ENCODE data around the gene SPO11. TPM values are rescaled to one million over a fixed set of nuclear protein-coding genes. Genes with fewer than 3 reads are reported as not detected.

SPO11 gene
- total RNA-seq, 1 donor from 2014 or later = not detected

DNA sequence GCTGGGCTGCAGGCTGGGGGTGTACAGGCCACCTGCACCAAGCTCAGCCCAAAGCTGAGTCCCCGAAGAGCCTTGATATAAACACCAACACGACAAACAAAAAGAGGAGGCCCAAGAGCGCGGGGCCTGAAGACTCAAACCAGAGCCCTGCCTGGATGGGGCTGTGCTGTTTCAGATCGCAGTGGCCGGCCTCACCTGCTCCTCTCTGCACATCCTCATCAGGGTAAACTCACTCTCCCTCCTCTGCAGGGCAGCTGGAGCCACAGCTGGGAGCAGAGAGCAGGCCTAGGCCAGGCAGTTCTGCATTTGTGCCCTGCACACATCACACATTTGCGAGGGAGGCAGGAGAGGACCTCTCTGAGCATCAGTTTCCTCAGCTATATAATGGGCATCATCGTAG lies 57.9 kb downstream of the SPO11 start:
- Histone ChIP-seq H3K36me3 (peaks cover 5% of the 10 kb centered on the region), H3K27ac (replicated peaks) (no peak overlapping the region), H3K27me3 (ENCODE audit: low read depth) (no peaks in the 10 kb centered on the region), H3K4me1 (peaks cover 46% of the 10 kb centered on the region), H3K9me3 (replicated peaks) (peaks cover 4% of the 10 kb centered on the region), H3K4me3 (no peak overlapping the region)
- TF ChIP-seq, protein P1, sequence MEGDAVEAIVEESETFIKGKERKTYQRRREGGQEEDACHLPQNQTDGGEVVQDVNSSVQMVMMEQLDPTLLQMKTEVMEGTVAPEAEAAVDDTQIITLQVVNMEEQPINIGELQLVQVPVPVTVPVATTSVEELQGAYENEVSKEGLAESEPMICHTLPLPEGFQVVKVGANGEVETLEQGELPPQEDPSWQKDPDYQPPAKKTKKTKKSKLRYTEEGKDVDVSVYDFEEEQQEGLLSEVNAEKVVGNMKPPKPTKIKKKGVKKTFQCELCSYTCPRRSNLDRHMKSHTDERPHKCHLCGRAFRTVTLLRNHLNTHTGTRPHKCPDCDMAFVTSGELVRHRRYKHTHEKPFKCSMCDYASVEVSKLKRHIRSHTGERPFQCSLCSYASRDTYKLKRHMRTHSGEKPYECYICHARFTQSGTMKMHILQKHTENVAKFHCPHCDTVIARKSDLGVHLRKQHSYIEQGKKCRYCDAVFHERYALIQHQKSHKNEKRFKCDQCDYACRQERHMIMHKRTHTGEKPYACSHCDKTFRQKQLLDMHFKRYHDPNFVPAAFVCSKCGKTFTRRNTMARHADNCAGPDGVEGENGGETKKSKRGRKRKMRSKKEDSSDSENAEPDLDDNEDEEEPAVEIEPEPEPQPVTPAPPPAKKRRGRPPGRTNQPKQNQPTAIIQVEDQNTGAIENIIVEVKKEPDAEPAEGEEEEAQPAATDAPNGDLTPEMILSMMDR (IDR thresholded peaks at IDR 0.05; ENCODE audit: borderline replicate concordance) = no peak
- intact Hi-C loops (cut with micrococcal nuclease) = no loop called here
- no peak for DNase-seq

DNA sequence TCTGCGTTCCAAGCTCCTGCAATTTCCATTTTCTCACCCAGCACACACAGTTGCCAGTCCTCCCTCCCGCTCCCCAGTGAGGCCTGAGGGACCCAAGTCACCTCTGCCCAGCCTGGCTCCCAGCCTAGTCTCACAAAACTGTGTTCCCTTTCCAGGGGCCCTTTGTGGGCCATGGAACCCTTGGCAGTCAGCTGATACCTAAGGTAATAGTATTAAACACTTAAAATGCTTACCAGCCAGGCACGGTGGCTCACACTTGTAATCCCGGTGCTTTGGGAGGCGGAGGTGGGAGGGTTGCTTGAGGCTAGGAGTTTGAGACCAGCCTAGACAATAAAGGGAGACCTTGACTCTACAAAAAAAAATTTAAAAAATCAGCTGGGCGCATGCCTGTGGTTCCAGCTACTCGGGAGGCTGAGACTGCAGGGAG lies 58.4 kb downstream of the SPO11 start:
- no peak for DNase-seq
- H3K4me3 ChIP-seq = no peak overlapping the region
- intact Hi-C loops (cut with micrococcal nuclease) = no loop called here
- TF ChIP-seq, protein P1 (IDR thresholded peaks at IDR 0.05; ENCODE audit: borderline replicate concordance) = no peak
- H3K36me3 ChIP-seq = peaks cover 5% of the 10 kb centered on the region
- peaks cover 51% of the 10 kb centered on the region for H3K4me1 ChIP-seq
- peaks cover 4% of the 10 kb centered on the region for H3K9me3 ChIP-seq (replicated peaks)
- no peaks in the 10 kb centered on the region for H3K27me3 ChIP-seq (ENCODE audit: low read depth)
- no peak overlapping the region for H3K27ac ChIP-seq (replicated peaks)

DNA sequence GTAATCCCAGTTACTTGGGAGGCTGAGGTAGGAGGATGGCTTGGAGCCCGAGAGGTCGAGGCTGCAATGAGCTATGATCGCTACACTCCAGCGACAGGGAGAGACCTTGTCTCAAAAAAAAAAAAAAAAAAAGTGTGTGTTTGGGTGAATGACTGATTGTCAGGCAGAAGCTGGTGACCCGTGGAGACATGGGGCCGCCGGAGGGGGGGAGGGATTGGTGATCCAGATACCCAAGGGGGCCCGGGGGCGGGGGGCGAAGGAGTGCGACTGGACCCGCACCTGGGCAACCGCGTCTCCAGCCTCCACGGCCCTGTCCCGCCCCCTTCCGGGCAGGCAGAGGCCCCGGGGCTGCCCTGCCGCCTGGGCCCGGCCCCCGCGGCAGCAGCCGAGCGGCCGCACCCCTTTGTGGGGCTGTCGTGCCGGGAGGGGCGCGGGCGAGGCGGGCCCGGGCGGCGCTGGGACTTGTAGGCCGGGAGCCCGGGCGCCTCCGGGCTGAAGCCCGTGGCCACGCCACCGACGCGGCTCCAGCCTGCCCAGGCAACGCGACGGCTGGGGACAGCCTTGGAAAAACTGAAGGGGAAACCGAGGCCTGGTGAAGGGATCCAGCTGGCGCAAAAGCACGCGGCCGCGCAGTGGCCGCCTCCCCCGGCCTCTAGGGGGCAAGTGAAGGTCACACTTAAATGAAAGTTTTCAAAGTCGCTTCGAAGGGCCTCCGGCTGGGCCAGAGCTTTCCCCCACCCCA lies 59.5 kb downstream of the SPO11 start:
- no peaks in the 10 kb centered on the region for H3K27me3 ChIP-seq (ENCODE audit: low read depth)
- H3K27ac ChIP-seq (replicated peaks) = peak overlapping the region; percentile 75
- H3K9me3 ChIP-seq (replicated peaks) = peaks cover 4% of the 10 kb centered on the region
- intact Hi-C loops (cut with micrococcal nuclease) = no loop called here
- peaks cover 60% of the 10 kb centered on the region for H3K4me1 ChIP-seq
- TF ChIP-seq, protein P1 (IDR thresholded peaks at IDR 0.05; ENCODE audit: borderline replicate concordance) = peak; percentile 37
- H3K36me3 ChIP-seq = peaks cover 10% of the 10 kb centered on the region
- peak overlapping the region; percentile 57 for H3K4me3 ChIP-seq
- DNase-seq = peak; percentile 86

DNA sequence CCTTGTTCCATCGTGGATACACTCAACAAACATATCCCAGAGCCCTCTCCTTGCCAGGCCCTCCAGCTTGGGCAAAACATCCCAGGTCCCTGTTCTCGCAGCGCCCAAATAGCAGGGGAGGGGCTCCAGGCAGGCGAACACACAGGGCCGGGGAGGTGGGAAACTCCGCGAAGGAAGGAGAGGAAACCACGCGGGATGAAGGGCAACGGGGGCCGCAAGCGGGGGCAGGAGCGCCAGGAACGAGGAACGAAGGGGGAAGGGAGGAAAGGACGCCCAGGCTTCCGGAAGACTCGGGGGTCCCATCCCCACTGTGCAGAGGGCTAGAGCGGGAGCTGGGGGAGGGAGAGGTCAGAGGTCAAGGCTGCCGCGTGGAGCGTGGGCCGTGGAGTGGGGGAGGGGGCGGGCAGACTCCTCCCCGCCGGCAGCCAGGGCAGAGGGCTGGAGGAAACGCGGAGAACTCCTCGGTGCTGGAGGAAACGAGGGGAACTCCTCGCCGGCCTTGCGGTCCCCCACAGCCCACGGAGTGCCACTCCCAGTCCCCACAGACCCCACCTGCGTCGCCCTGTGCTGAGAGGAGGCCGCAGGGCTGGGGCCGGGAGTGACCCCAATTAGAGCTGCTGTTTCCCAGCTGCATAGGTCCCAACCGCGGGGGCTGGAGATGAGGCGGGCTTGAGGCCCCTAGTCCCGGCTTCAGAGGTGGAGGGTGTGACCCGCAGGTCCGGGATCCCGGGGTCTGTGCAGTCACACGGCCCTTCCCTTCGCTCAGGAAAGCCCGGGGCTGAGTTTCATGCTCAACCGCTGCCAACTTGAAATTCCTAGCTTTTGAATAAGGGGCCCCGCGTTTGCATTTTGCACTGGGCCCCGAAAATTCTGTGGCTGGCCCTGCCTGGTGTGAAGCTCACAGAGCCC lies 60.3 kb downstream of the SPO11 start:
- H3K4me1 ChIP-seq = peaks cover 60% of the 10 kb centered on the region
- intact Hi-C loops (cut with micrococcal nuclease) = no loop called here
- no peaks in the 10 kb centered on the region for H3K27me3 ChIP-seq (ENCODE audit: low read depth)
- H3K27ac ChIP-seq (replicated peaks) = peak overlapping the region; percentile 75
- DNase-seq = no peak
- H3K4me3 ChIP-seq = peak overlapping the region; percentile 57
- peaks cover 4% of the 10 kb centered on the region for H3K9me3 ChIP-seq (replicated peaks)
- peaks cover 10% of the 10 kb centered on the region for H3K36me3 ChIP-seq
- TF ChIP-seq, protein P1 (IDR thresholded peaks at IDR 0.05; ENCODE audit: borderline replicate concordance) = no peak

DNA sequence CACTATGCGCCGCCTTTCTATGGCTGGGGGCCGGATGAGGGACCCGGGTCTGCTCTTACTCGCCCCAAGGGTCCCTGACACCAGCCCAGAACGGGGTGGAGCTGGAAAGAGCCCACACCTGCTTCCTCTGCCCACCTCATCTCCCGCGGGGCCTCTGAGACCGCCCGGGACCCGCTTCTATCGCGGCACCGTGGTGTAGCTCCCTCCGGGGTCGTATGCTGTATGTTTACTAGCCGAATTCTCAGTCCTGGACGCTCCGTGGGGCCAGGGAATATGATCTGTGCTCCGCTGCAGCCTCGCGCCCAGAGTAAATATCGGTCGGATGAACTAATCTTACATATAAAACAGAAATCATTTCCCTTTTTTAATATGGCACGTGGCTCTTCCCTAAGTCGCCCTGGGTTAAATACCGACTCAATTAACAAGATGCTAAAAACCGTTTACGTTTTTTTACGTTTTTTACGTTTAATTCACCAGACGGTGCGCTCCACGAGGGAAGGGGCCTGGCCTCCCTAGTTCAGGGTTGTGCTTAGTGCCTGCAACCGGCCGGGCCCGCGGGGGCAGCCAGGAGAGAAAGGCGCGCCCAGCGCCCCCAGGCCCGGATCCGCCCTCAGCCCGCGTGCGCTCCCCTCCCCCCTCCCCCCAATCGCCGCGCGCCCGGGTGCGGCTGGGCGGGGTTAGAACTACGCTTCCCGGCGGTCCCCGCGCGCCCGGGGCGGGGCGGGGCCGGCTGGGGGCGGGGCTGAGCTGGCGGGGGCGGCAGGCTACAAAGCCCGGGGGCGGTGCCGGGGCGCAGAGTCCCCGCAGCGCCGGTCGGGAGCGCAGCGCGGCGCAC lies 61.2 kb downstream of the SPO11 start, which contains the start of gene RBM38:
Gene RBM38, plus strand, starts transcription at position 793 of the 835 bp plus-strand sequence. CDS start 186 bp downstream, outside the sequence.
- TF ChIP-seq, protein P1 (IDR thresholded peaks at IDR 0.05; ENCODE audit: borderline replicate concordance) = no peak
- Histone ChIP-seq H3K9me3 (replicated peaks) (peaks cover 4% of the 10 kb centered on the region), H3K27ac (replicated peaks) (peak within 1 kb of the TSS; percentile 93), H3K4me3 (peak within 1 kb of the TSS; percentile 80), H3K27me3 (ENCODE audit: low read depth) (no peaks in the 10 kb centered on the region), H3K4me1 (peaks cover 61% of the 10 kb centered on the region), H3K36me3 (peaks cover 10% of the 10 kb centered on the region)
- DNase-seq = peak; percentile 70
- intact Hi-C loops (cut with micrococcal nuclease) = no loop called here

Data from left ventricle myocardium inferior (tissue), 1 donor.